Sigmoid colon (tissue), 7 donors: ENCODE results near the gene GSK3B. TPM values are rescaled to one million over a fixed set of nuclear protein-coding genes. Genes with fewer than 3 reads are reported as not detected.
A peak's percentile ranks its signal among the peaks of the same experiment; 100 is the strongest.

Experiments used
- DNase-seq: peaks from one replicate; pipeline ENCODE4 v3.0.0-alpha.2; 2019
- H3K27ac ChIP-seq, 4 donors: fragments of 200-600 bp; sonication (generic); one replicate each; pipeline ENCODE4 v1.5.1; 2016 to 2019; ENCODE audit warnings: mild to moderate bottlenecking in 1 of 4
- H3K27me3 ChIP-seq, 3 donors: fragments of 200-600 bp; sonication (generic); one replicate each; pipeline ENCODE4 v1.5.1; 2019; ENCODE audit warnings: mild to moderate bottlenecking in 1 of 3
- H3K36me3 ChIP-seq, 4 donors: fragments of 200-600 bp; sonication (generic); one replicate each; pipeline ENCODE4 v1.5.1; 2016 to 2019
- H3K4me1 ChIP-seq, 4 donors: fragments of 200-600 bp; sonication (generic); one replicate each; pipeline ENCODE4 v1.5.1; 2017 to 2019
- H3K4me3 ChIP-seq, 4 donors: fragments of 200-600 bp; sonication (generic); one replicate each; pipeline ENCODE4 v1.5.1; 2017 to 2019; ENCODE audit warnings: mild to moderate bottlenecking in 2 of 4, moderate library complexity in 1 of 4
- H3K9me3 ChIP-seq, 4 donors: fragments of 200-600 bp in 3 of 4; sonication (generic) in 3 of 4; one replicate each; pipeline versions ENCODE4 v1.5.1 to v1.6.1; 2013 to 2019
- EP300 ChIP-seq, 4 donors: sonication (generic); formaldehyde crosslinking; IDR thresholded peaks; one replicate each; pipeline ENCODE4 v1.6.1; 2017; ENCODE audit warnings: antibody characterized with exemption in 4 of 4
- POLR2A ChIP-seq, 2 donors: fragments of 450-650 bp; IDR thresholded peaks; one replicate each; pipeline ENCODE4 v1.6.1; 2016; ENCODE audit warnings: antibody characterized with exemption in 2 of 2, mild to moderate bottlenecking in 2 of 2, moderate library complexity in 2 of 2
- POLR2AphosphoS5 ChIP-seq, 4 donors: sonication (generic); formaldehyde crosslinking; IDR thresholded peaks; one replicate each; pipeline ENCODE4 v1.6.1; 2017; ENCODE audit warnings: antibody characterized with exemption in 4 of 4
- WGBS, 2 donors: extraction: QIAGEN DNeasy Blood & Tissue Kit; methylation state at CpG; one replicate each; pipeline ENCODE4 v1.1.7; 2013; 5-methylcytosine and 5-hydroxymethylcytosine counted together
- intact Hi-C: fragments of 100-400 bp; cut with DNase I; formaldehyde crosslinking; loops from one replicate; pipeline ENCODE4 v1.15.1; 2023
- polyA plus RNA-seq, 3 donors: library from polyadenylated mRNA; stranded (reverse); fragments of 200-250 nt; gene quantifications; one replicate each; pipeline ENCODE4 v1.2.3, GENCODE V29; 2013
- total RNA-seq, 4 donors: library from RNA; depleted of rRNA; stranded (reverse); fragments of >200 nt; gene quantifications; one replicate each; pipeline ENCODE4 v1.1.0, GENCODE V29; 2016
- TF ChIP-seq, protein P1 (sequence below), 4 experiments: fragments of 450-650 bp in 3 of 4; fragments of 200-600 bp in 1 of 4; IDR thresholded peaks; one replicate each; pipeline ENCODE4 v1.5.1; 2016 to 2019; ENCODE audit warnings: antibody characterized with exemption in 4 of 4, mild to moderate bottlenecking in 3 of 4, moderate library complexity in 2 of 4
- donor health status: healthy with polysubstance abuse.
- donor health status: Bipolar disorder and iron deficiency.
- donor health status: healthy.

Gene GSK3B
- total and polyA plus RNA-seq, 7 donors = 11.4 to 36.8 (median 23.2) TPM

DNA sequence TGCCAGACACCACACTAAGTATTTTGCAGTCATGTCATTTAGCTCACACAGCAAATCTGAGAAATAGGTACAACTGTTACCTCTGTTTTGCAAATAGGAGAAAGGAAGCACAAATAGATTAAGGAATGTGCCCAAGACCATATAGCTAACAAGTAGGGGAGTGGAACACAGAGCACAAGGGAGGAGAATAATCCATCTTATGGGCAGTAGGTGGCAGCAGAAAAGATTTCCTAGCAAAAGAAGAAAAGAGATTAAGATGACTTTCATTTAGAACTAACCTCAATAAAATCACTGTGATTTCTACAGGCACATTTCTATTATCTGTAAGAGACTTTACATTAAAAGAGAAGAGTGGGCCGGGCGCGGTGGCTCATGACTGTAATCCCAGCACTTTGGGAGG lies 263.2 kb downstream of the GSK3B start:
- Histone ChIP-seq H3K27me3 (no peaks in the 10 kb centered on the region), H3K4me3 (no peak overlapping the region)
- 99% methylated on average over 3 of the region's 3 CpGs for WGBS, 2 donors

DNA sequence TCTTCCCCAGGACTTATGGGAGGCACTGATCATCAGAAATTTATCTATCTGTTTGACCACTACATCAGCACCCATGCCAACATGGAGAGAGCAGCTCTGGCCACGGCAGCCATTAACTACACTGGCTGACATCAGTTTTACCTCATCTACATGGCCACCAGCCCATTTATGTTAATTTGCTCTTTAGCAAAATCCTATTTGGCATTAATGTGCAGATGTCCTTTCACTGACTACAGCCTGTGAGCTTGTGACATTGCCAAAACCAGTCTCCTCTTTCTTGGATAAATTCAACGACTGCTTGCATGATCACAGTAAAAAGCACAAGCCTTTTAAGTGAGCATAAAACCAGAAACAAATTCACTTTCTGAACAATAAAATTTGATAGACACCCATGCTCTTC lies 264.8 kb downstream of the GSK3B start:
- no peak overlapping the region for H3K27ac ChIP-seq
- peaks cover 0 to 24% (median 4%) of the 10 kb centered on the region in 4 donors for H3K36me3 ChIP-seq
- no peak for TF ChIP-seq POLR2AphosphoS5 (IDR thresholded peaks at IDR 0.05)
- H3K9me3 ChIP-seq = no peaks in the 10 kb centered on the region
- intact Hi-C loops = no loop called here
- no peak overlapping the region for H3K4me3 ChIP-seq
- H3K27me3 ChIP-seq = no peaks in the 10 kb centered on the region
- DNase-seq = no peak
- no peaks in the 10 kb centered on the region for H3K4me1 ChIP-seq
- 80 to 86% methylated on average over 2 of the region's 2 CpGs for WGBS, 2 donors

More for the DNA sequence above, 263.2 kb downstream of the GSK3B start:
- Histone ChIP-seq H3K27ac (no peak overlapping the region), H3K4me1 (no peaks in the 10 kb centered on the region), H3K9me3 (no peaks in the 10 kb centered on the region), H3K36me3 (peaks cover 0 to 8% (median 1%) of the 10 kb centered on the region in 4 donors)
- intact Hi-C loops = no loop called here
- DNase-seq = no peak
- TF ChIP-seq POLR2AphosphoS5 (IDR thresholded peaks at IDR 0.05) (no peak), EP300 (IDR thresholded peaks at IDR 0.05) (no peak), POLR2A (IDR thresholded peaks at IDR 0.05) (no peak)
- TF ChIP-seq, protein P1, sequence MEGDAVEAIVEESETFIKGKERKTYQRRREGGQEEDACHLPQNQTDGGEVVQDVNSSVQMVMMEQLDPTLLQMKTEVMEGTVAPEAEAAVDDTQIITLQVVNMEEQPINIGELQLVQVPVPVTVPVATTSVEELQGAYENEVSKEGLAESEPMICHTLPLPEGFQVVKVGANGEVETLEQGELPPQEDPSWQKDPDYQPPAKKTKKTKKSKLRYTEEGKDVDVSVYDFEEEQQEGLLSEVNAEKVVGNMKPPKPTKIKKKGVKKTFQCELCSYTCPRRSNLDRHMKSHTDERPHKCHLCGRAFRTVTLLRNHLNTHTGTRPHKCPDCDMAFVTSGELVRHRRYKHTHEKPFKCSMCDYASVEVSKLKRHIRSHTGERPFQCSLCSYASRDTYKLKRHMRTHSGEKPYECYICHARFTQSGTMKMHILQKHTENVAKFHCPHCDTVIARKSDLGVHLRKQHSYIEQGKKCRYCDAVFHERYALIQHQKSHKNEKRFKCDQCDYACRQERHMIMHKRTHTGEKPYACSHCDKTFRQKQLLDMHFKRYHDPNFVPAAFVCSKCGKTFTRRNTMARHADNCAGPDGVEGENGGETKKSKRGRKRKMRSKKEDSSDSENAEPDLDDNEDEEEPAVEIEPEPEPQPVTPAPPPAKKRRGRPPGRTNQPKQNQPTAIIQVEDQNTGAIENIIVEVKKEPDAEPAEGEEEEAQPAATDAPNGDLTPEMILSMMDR (IDR thresholded peaks at IDR 0.05) = no peak

DNA sequence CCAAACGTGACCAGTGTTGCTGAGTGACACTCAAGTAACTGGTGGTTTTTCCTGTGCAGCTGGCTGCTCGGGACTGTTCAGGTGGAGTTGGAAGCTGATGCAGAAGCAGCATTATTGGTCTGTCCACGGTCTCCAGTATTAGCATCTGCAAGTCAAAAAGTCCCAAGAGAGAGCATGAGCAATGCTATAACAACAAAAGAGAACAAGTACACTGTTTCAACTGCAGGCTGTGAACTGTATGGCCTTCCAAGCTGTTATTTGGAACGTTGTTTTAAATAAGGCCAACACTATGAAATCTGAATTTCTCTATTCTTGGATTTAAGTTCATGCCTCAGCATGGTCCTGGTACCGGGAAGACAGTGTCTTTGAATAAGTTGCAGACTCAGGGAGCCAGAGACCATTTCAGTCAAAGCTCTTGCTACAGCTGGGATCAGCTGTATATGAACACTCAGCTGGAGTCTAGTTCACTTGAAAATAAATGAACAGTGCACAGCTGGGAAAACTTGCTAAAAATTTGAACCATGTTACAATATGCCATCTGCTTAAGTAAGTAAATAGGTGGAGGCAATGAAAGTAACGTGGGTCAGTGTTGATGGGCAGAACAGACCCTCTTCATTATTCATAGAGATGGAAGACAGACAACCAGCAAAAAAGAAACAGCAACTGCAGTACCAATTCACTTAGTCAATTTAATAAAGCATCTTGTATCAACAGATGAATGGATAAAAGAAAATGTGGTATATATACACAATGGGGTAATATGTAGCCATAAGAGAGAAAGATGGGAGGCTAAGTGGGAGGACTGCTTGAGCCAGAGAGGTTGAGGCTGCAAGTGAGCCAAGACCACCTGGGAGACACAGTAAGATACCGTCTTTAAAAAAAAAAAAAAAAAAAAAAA lies 267.3 kb downstream of the GSK3B start:
- WGBS, 2 donors = 86 to 88% methylated on average over 7 of the region's 7 CpGs
- DNase-seq = no peak
- H3K36me3 ChIP-seq = peaks cover 0 to 26% (median 4%) of the 10 kb centered on the region in 4 donors
- TF ChIP-seq EP300 (IDR thresholded peaks at IDR 0.05) (no peak), POLR2AphosphoS5 (IDR thresholded peaks at IDR 0.05) (no peak), POLR2A (IDR thresholded peaks at IDR 0.05) (no peak)
- TF ChIP-seq, protein P1 (IDR thresholded peaks at IDR 0.05) = no peak
- no peaks in the 10 kb centered on the region for H3K27me3 ChIP-seq
- no peaks in the 10 kb centered on the region for H3K4me1 ChIP-seq
- H3K4me3 ChIP-seq = no peak overlapping the region
- H3K9me3 ChIP-seq = no peaks in the 10 kb centered on the region
- no peak overlapping the region for H3K27ac ChIP-seq
- intact Hi-C loops = no loop called here

DNA sequence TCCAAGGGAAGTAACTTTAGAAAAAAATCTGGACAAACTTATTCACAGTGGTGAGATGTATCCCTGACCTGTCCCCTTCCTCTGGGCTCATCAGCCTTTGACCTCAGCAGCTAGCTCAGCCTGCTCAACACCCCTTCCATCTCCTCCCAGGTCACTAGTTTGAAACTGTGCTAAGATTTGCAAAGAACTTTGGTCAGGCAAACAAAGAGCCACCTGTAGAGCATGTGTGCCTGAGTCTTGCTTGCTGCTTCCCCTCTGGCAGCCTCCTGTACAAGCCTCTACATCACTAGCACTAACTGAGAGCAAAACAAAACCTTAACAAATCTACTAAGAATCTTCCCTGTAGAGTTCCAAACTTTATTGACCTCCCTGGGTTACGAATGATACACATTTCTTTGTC lies 268.4 kb downstream of the GSK3B start:
- TF ChIP-seq, protein P1 (IDR thresholded peaks at IDR 0.05) = no peak
- no peak for TF ChIP-seq EP300 (IDR thresholded peaks at IDR 0.05)
- no peak for TF ChIP-seq POLR2AphosphoS5 (IDR thresholded peaks at IDR 0.05)
- no peak for TF ChIP-seq POLR2A (IDR thresholded peaks at IDR 0.05)
- Histone ChIP-seq H3K27ac (no peak overlapping the region), H3K9me3 (no peaks in the 10 kb centered on the region), H3K4me3 (no peak overlapping the region), H3K27me3 (no peaks in the 10 kb centered on the region), H3K36me3 (peaks cover 0 to 26% (median 4%) of the 10 kb centered on the region in 4 donors), H3K4me1 (no peaks in the 10 kb centered on the region)
- intact Hi-C loops = no loop called here
- WGBS, 2 donors = 22 to 85% methylated on average over 1 of the region's 1 CpG
- no peak for DNase-seq

DNA sequence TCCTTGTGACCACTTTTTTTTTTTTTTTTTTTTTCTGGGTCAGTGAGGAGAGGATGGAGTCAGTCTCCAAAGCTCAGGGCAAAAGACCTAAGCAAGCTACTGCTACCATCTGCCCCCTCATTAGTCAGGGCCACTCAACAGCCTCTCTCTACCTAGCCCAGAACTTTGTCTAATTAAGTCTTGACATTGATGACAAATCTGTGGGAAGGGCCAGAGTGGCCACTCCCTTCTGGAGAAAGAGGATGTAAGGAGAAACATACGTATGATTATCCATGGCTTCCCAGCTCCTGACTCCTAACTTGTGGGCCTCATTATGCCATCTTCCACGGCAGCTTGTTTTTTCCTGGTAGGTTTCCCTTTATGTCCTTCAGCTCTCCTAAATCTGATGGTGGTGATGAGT lies 274.4 kb downstream of the GSK3B start:
- no peaks in the 10 kb centered on the region for H3K27me3 ChIP-seq
- no peak for DNase-seq
- intact Hi-C loops = no loop called here
- H3K36me3 ChIP-seq = peaks cover 0 to 6% (median 0%) of the 10 kb centered on the region in 4 donors
- H3K4me3 ChIP-seq = no peak overlapping the region
- no peaks in the 10 kb centered on the region for H3K4me1 ChIP-seq
- TF ChIP-seq, protein P1 (IDR thresholded peaks at IDR 0.05) = no peak
- TF ChIP-seq POLR2AphosphoS5 (IDR thresholded peaks at IDR 0.05) = peak in 1 of 4 donors; percentile 17
- WGBS, 2 donors = 85 to 88% methylated on average over 2 of the region's 2 CpGs
- no peak overlapping the region for H3K27ac ChIP-seq
- no peaks in the 10 kb centered on the region for H3K9me3 ChIP-seq
